Activated naive CD8-positive, alpha-beta T cell treated with anti-CD3 and anti-CD28 coated beads, Interleukin-2, amount 50 U/mL, for 16 hours (primary cell): ENCODE results near the gene ERC1.

Experiments
- DNase-seq: peaks from one replicate; pipeline ENCODE4 v3.0.0-alpha.2; 2020; ENCODE audit warnings: low read depth, low spot score

Gene ERC1

GRCh38 chr12:1509413-1510052 lies 518.5 kb downstream of the ERC1 start:
- no peak for DNase-seq

- no peak for DNase-seq
These were observed 519.2 kb downstream of the ERC1 start for GRCh38 chr12:1510056-1510812.

- no peak for DNase-seq
These were observed 524.0 kb downstream of the ERC1 start for GRCh38 chr12:1515010-1515409.

DNA sequence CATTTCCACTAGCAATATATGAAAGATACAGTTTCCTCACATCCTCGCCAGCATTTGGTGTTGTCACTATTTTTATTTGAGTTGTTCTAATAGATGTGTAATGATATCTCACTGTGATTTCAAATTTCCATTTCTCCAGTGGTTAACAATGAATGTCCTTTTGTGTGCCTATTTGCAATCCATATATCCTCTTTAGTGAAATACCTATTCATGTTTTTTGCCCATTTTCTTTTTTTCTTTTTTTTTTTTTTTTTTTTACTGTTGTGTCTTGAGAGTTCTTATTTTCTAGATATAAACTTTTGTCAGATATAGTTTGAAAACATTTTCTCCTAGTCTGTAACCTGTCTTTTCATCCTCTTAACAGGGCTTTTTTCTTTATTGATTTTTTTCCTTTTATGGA lies 524.4 kb downstream of the ERC1 start:
- no peak for DNase-seq

- no peak for DNase-seq
These were observed 526.0 kb downstream of the ERC1 start for GRCh38 chr12:1517007-1517406.

DNA sequence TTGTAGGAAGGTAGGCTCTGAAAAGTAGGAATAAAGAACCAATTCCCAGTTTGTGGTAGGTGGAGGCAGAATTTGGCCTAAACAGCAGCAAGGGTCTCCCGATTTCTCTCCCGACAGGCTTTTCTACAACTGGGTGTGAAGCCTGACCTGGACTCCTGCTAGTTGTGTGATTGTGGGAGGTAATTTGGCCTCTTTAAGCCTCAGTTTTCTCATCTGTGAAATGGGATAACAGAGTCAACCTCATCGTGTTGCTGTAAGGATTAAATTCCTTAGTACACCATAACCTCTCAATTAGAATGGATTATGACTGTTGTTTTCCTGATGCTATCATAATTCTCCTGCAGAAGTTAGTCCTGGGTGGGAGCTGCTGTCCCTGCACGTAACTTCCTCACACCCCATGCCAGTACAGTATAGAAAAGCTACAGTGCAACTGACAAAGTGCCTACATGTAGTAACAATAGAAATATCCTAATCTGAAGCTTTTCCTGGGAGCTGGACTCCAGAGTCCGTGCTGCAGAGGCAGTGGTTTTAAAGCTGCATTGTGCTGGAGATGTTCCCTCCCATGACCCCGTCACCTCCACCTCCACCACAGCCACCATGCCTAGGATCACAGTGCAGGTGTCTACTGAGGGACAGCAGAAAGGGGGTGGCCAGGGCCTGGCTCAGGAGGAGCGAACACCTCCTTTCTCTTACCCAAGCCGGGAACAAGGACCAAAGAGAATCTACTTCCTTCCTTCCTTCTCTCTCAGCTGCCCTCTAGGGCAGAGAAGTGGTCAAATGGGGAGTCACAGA lies 526.9 kb downstream of the ERC1 start:
- DNase-seq, result no peak

GRCh38 chr12:1518591-1519516 lies 527.8 kb downstream of the ERC1 start:
- DNase-seq, result no peak

DNA sequence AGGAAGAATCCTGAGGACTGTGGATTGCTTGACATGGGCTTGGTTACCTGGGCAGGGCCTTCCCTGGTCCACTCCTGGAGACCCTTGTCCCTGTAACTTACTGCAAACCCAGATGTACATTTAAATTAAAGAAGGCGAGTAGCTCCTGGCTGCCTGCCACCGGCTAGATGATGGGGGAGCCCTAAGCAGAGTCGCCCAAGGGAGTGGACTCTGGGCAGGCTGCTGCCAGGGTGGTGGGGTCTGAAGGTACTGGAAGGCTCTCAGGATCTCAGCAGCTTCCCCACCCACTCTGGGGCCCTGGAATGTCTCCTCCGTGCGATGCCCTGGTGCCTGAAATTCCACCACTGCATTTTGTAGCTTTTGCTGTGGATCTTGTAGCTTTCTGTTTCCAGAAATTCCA lies 528.6 kb downstream of the ERC1 start:
- no peak for DNase-seq

- no peak for DNase-seq
These were observed 532.0 kb downstream of the ERC1 start for GRCh38 chr12:1523046-1523445.

DNA sequence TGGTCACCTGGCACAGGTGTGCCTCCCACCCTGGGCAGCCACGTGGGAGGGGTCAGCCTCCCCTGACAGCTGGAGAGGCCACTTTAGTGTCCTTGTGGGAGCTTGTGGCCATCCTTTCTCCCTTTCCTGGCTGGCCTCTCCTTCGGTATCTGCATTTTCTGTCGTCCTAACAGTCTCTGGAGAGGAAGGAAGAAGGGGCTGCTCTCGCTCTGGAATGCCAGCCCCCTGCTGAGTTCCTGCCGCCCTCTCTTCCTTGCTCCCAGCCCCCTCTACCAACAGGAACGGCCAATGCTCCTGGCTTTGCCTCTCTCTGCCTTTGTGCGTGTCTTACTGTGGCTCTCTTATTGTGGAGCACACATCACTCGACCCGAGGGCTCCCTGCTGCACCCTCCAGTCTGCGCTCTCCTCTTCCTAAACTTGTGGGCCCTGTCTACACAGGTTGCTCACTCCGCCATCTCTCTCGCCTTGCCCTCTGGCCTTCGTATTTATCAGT lies 532.6 kb downstream of the ERC1 start:
- DNase-seq, result no peak

- no peak for DNase-seq
These were observed 534.8 kb downstream of the ERC1 start for GRCh38 chr12:1525858-1526257.

DNA sequence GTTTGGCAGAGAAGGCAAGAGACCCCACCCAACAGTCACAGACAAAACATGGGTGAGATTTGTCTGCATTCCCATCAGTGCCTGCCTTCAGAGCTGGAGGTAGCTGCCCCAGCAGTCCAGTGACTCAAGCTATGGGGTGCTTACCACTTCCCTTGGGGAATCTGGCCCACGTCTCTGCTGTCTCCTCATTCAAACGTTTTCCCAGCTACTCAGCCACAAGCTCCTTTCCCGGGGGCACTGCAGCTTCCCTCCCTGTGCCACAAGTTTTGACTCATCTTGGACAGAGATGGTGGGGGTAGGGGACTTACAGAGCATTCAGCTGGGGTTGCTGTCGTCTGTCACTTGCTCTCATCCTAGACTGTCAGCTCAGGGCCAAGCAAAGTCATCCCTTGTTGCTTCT lies 536.8 kb downstream of the ERC1 start:
- DNase-seq, result no peak

GRCh38 chr12:1528791-1529190 lies 537.8 kb downstream of the ERC1 start:
- no peak for DNase-seq

DNA sequence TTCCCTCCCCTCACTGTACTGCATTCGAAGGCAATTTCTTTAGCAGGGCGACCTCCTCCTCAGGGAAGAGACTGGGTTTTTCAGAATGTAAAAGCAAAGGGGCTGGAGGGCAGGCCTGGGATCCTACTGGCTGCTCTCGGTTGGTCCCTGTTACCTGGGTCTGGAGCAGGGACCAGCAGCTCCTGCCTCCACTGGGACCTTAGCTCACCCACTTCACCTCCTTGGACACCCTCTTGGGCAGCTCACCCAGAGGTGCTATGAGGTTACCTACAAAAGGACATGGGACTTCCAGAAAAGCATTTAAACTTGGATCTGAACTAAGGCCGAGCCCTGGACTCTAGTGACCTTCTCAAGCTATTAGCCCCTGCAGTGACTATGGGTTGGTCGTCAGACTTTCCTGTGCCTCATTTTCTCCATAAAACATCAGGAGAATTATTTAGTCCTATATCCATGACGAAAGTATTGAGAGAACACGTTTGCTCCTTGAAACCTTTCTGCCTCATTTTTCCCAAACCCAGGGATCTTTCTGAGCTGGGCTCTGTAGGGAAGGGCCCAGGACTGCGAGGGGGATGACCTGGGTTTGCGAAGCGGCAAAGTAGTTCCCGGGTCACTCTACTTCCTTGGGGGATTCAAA lies 538.3 kb downstream of the ERC1 start:
- DNase-seq, result no peak

DNA sequence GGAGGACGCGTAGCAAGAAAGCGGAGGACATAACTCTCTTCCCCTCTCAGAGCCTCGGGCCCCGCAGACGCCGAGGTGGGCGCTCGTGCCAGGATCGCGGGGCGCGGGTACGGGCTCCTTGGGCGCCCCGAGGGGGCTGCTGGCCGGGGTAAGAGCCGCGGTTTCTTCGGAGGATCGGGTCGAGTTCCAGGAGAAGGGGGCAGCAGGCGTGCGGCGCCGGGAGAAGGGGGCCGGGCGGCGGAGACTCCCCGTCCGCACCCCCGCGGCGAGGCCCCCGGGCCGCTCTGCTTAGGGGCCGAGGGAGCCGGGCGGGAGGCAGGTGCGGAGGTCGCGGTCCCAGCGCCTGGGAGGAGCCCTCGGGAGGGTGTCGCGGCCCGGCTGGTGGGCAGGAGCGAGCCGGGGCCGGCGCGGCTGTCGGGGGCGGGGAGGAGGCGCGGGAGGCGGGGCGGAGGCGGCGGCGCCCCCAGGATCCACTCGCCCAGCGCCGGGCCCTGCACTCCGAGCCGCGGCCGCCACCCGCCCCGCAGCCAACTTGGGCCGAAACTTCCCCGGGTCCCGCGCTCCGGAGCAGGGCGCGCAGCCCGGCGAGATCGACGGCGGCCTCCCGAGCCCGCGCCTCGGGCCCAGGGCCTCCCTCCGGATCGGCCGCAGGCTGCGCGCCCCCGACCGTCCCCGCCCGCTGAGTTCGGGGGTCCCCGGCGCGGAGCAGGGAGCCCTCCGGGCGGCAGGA lies 539.0 kb downstream of the ERC1 start:
- DNase-seq, result no peak

DNA sequence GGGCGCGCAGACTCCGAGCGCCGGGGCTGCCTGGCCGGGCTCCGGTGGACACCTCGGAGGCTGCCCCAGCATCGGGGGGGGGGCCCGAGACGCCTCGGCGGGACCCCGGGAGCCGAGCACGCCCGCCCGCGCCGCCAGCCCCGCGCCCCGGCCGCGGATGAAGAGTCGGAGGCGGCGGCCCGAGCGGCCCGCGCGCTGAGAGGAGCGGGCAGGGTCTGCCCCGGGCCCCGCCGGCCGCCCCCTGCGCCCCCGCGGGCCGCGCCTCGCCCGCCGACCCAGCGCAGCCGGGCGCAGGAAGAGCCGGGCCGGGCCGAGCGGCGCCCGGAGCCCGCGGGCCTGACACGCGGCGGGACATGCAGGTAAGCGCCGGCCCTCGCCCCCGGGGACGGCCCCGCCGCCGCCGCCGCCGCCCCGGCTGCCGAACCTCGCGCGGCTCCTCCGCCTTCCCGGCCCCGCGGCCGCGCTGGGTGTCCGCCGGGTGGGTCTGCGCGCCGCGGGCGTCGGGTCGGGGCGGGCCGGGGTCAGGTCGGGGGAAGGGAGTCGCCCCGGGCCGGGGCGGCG lies 539.6 kb downstream of the ERC1 start:
- DNase-seq, result no peak

- DNase-seq, result no peak
These were observed 540.2 kb downstream of the ERC1 start for GRCh38 chr12:1531153-1531653.

- no peak for DNase-seq
These were observed 540.8 kb downstream of the ERC1 start for GRCh38 chr12:1531654-1532374.
